K562 (cell line): ENCODE results near the gene MYO3B. TPM values are rescaled to one million over a fixed set of nuclear protein-coding genes. Genes with fewer than 3 reads are reported as not detected.

Source experiments
- ADNP ChIP-seq: fragments of 200-800 bp; sonication (Bioruptor generic); IDR thresholded peaks from 2 replicates; pipeline ENCODE4 v1.6.1; 2016; ENCODE audit warnings: missing genetic modification characterization, missing compliant biosample characterization
- CTCFL ChIP-seq: IDR thresholded peaks from 2 replicates; pipeline ENCODE4 v1.6.1; 2011; ENCODE audit warnings: borderline replicate concordance, low read depth, mild to moderate bottlenecking, moderate library complexity, low read length; ENCODE audit not compliant: insufficient read depth, poor library complexity, severe bottlenecking
- IRF1 ChIP-seq: sonication (generic); formaldehyde crosslinking; IDR thresholded peaks from 2 replicates; pipeline ENCODE4 v1.8.0; 2022; ENCODE audit warnings: missing genetic modification reagents, mild to moderate bottlenecking, borderline replicate concordance
- KDM4B ChIP-seq, 2 experiments: fragments of 450-650 bp in 1 of 2; sonication (generic) in 1 of 2; IDR thresholded peaks; 2 replicates each; pipeline ENCODE4 v1.6.1; 2016 to 2017; ENCODE audit warnings: borderline replicate concordance in 2 of 2, antibody characterized with exemption in 1 of 2, low read depth in 1 of 2, mild to moderate bottlenecking in 1 of 2
- THAP12 ChIP-seq: fragments of 250-450 bp; sonication (Bioruptor Pico); IDR thresholded peaks from 2 replicates; pipeline ENCODE4 v1.9.0; 2021; ENCODE audit warnings: mild to moderate bottlenecking, inconsistent platforms
- polyA plus RNA-seq, 8 experiments: library from polyadenylated mRNA; depleted of rRNA in 4 of 8; stranded (reverse) in 5 of 8; unstranded in 3 of 8; fragments of >200 nt; fragmentation: Nextera tagmentation in 2 of 8; fragmentation: Illumina TruSeq in 1 of 8; extraction: Ambion mirVana in 2 of 8; extraction: Trizol in 1 of 8; gene quantifications; 2 replicates each; pipeline versions ENCODE4 v1.2.1 to v1.2.3, GENCODE V29; 2011 to 2014; ENCODE audit warnings: inconsistent platforms in 1 of 8, missing spikeins in 1 of 8
- total RNA-seq, 7 experiments: library from RNA; depleted of rRNA in 6 of 7; stranded (reverse); fragments of >200 nt in 6 of 7; fragmentation: Illumina TruSeq in 2 of 7; extraction: Trizol in 2 of 7; gene quantifications; 2 replicates each; pipeline versions ENCODE4 v1.2.1 to v1.2.3, GENCODE V29; 2011 to 2021; ENCODE audit warnings: low replicate concordance in 1 of 7
- TF ChIP-seq, protein P1 (sequence below): IDR thresholded peaks from 2 replicates; pipeline ENCODE4 v1.6.1; 2011; ENCODE audit not compliant: insufficient read length; ENCODE audit errors: extremely low read depth
- TF ChIP-seq, protein P2 (sequence below): fragments of 450-650 bp; IDR thresholded peaks from 2 replicates; pipeline ENCODE4 v1.6.1; 2016; ENCODE audit warnings: antibody characterized with exemption

MYO3B gene
- total and polyA plus RNA-seq, 9 of the 15 experiments (the other 6 are each of a cell fraction or from before 2014, with no cell fraction given): 2.7 to 6.5 (median 3.6) TPM

GRCh38 chr2:170365686-170366085, 187.7 kb downstream of the MYO3B start (continued):
- TF ChIP-seq CTCFL: no peak
- no peak for TF ChIP-seq IRF1
- no peak for TF ChIP-seq THAP12 (CRISPR knock-in tag)
- TF ChIP-seq KDM4B (IDR thresholded peaks at IDR 0.05; ENCODE audit: borderline replicate concordance in 2 of 2, low read depth in 1 of 2): no peak
- no peak for TF ChIP-seq ADNP (tag)
- TF ChIP-seq, protein P1, sequence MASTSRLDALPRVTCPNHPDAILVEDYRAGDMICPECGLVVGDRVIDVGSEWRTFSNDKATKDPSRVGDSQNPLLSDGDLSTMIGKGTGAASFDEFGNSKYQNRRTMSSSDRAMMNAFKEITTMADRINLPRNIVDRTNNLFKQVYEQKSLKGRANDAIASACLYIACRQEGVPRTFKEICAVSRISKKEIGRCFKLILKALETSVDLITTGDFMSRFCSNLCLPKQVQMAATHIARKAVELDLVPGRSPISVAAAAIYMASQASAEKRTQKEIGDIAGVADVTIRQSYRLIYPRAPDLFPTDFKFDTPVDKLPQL: no peak
- TF ChIP-seq, protein P2, sequence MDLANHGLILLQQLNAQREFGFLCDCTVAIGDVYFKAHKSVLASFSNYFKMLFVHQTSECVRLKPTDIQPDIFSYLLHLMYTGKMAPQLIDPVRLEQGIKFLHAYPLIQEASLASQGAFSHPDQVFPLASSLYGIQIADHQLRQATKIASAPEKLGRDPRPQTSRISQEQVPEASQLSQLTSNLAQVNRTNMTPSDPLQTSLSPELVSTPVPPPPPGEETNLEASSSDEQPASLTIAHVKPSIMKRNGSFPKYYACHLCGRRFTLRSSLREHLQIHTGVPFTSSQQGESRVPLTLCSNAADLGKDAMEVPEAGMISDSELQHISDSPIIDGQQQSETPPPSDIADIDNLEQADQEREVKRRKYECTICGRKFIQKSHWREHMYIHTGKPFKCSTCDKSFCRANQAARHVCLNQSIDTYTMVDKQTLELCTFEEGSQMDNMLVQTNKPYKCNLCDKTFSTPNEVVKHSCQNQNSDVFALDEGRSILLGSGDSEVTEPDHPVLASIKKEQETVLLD: no peak
